ENCODE measurements around the gene DOCK3.

DNA sequence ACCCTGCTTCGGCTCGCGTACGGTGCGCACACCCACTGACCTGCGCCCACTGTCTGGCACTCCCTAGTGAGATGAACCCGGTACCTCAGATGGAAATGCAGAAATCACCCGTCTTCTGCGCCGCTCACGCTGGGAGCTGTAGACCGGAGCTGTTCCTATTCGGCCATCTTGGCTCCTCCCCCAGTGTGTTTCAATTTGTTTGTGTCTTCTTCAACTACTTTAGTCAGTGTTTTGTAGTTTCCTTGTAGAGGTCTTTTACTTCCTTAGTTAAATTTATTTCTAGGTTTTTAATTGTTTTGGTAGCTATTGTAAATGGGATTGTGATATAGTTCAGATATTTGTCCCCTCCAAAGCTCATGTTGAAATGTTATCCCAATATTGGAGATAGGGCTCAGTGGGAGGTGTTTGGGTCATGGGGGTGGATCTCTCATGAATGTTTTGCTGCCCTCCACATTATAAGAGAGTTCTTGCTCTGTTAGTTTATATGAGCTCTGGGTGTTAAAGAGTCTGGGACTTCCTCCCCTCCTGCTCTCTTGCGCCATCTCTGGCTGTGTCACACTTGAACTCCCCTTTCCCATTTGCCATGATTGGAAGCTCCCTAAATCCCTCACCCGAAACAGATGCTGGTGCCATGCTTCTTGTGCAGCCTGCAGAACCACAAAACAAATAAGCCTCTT, 304.4 kb downstream of the DOCK3 start:
- TF ChIP-seq POLR2A (IDR thresholded peaks at IDR 0.05), result no peak
- no peak for TF ChIP-seq CTCF (IDR thresholded peaks at IDR 0.05)

Data from gastroesophageal sphincter (tissue), 3 donors.